ENCODE measurements around the gene CST9. TPM values are rescaled to one million over a fixed set of nuclear protein-coding genes. Genes with fewer than 3 reads are reported as not detected.

Gene CST9
- total and polyA plus RNA-seq, 10 donors, result not detected

DNA sequence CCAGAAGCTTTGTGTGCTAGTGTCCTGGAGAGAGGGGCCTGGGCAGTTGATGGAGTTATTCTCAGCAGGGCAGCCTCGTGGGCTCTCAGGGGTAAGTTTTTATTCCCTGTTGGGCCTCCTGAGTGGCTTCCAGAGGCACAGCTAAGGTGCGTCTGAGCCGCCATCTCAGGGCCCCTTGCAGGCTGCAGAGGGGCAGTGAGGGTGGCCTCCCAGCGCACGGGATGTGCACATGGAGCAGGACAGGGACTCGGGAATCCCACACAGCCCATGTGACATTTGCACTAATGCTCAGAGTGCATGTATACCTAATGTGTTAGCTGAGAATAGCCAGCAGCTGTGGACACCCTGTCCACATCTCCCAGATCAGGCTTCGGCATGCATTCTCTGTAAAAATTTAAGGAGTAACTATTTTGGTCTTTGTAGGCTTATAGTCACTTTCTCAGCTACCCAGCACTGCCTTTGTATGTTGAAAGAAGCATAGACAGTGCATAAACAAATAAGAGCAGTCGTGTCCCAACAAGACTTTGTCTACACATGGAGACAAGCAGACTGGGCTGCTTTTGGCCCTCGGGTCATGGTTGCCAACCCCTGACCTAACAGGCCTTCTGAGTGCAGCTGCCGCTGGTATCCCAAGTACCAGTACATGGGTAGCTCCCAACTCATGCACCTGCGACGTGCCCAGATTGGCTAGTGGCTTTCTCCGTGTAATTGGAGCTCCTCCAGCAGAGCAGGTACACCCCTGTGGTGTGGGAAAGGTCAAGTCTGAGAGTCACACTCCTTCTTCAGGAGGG lies 18.8 kb downstream of the CST9 start:
- intact Hi-C loops (cut with DNase I; ENCODE audit: low total_unique reads), result no loop called here

DNA sequence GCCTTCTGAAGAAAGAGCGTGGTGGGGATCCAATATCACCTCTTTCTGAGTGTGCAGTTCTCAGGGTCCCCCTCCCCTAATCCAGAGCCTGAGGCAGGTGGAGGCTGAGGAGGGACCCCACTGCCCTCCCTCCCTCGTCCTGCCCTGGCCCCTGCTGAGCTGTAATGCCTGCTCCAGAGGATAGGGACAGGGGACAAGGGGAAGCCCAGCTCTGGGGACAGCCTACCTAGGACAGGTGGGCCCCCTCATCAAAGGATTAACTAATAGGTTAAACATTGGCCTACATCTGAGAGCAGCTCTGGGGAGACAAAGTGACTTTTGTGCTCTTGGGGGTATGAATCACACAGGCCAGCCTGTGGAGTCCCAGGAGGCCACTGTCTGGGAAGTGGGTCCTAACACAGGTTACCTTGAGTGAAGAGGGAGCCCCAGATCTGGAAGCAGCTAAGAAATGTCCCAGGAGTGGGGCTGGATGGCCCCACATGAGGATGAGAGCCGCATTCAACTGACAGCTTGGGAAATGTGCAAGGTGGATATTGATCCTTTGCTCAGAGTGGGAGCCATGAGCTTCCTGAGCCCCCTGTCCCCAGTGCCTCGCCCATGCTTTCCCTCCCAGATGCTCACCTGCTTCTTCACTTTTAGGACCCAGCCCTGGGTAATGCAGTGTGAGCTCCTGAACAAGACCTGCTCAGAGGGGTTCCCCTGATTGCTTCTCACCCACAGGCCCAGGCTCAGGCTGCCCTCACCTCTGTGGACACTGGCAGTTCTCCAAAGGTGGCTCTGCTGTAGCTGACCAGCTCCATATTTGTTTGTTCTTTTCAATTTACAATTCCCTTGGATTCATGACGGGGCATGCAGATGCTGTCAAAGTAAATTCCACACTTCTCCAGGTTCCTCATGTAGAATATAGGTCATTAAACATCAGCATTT lies 19.6 kb downstream of the CST9 start:
- Histone ChIP-seq H3K9me3 (no peaks in the 10 kb centered on the region), H3K4me3 (no peak overlapping the region), H3K27ac (no peak overlapping the region), H3K4me1 (no peaks in the 10 kb centered on the region), H3K36me3 (no peaks in the 10 kb centered on the region), H3K27me3 (replicated peaks in 1 of 7) (peaks cover 0 to 49% (median 0%) of the 10 kb centered on the region in 7 donors)
- intact Hi-C loops (cut with DNase I; ENCODE audit: low total_unique reads), result no loop called here
- WGBS, 5 donors, result 58 to 80% (median 78%) methylated on average over 4 to 5 of the region's 5 CpGs
- TF ChIP-seq POLR2AphosphoS5 (IDR thresholded peaks at IDR 0.05) (no peak), POLR2A (IDR thresholded peaks at IDR 0.05) (no peak)
- TF ChIP-seq, protein P1, sequence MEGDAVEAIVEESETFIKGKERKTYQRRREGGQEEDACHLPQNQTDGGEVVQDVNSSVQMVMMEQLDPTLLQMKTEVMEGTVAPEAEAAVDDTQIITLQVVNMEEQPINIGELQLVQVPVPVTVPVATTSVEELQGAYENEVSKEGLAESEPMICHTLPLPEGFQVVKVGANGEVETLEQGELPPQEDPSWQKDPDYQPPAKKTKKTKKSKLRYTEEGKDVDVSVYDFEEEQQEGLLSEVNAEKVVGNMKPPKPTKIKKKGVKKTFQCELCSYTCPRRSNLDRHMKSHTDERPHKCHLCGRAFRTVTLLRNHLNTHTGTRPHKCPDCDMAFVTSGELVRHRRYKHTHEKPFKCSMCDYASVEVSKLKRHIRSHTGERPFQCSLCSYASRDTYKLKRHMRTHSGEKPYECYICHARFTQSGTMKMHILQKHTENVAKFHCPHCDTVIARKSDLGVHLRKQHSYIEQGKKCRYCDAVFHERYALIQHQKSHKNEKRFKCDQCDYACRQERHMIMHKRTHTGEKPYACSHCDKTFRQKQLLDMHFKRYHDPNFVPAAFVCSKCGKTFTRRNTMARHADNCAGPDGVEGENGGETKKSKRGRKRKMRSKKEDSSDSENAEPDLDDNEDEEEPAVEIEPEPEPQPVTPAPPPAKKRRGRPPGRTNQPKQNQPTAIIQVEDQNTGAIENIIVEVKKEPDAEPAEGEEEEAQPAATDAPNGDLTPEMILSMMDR (IDR thresholded peaks at IDR 0.05 in 8 of 11, conservative IDR thresholded peaks at IDR 0.05 in 3 of 11), result no peak
- DNase-seq, result no peak

More for the DNA sequence above, 18.8 kb downstream of the CST9 start:
- Histone ChIP-seq H3K9me3 (no peaks in the 10 kb centered on the region), H3K27ac (no peak overlapping the region), H3K4me1 (no peaks in the 10 kb centered on the region), H3K4me3 (no peak overlapping the region), H3K36me3 (no peaks in the 10 kb centered on the region), H3K27me3 (replicated peaks in 1 of 7) (peaks cover 0 to 41% (median 0%) of the 10 kb centered on the region in 7 donors)
- TF ChIP-seq, protein P1 (IDR thresholded peaks at IDR 0.05 in 8 of 11, conservative IDR thresholded peaks at IDR 0.05 in 3 of 11), result no peak
- TF ChIP-seq POLR2A (IDR thresholded peaks at IDR 0.05), result no peak
- TF ChIP-seq POLR2AphosphoS5 (IDR thresholded peaks at IDR 0.05), result no peak
- DNase-seq, result no peak
- WGBS, 5 donors, result 69 to 87% (median 80%) methylated on average over 13 of the region's 13 CpGs

DNA sequence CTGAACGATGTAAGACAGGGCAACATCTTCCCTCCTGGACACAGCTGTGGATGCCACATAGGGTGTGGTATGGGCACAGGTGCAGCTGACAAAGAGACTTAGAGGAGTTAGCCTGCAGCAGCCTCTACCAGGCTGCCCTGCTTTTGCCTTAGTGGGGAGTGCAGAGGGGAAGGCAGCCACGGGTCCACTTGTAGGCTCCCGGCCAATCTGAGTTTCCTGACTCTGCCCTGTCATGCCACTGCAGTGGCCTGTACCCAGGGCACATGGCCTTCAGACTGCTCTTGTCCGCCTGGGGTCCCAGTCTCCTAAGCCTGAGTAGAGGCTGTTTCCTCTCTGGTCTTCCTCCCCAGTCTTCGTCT lies 20.3 kb downstream of the CST9 start:
- Histone ChIP-seq H3K36me3 (no peaks in the 10 kb centered on the region), H3K27me3 (replicated peaks in 1 of 7) (peaks cover 0 to 50% (median 0%) of the 10 kb centered on the region in 7 donors), H3K27ac (no peak overlapping the region), H3K9me3 (no peaks in the 10 kb centered on the region), H3K4me3 (no peak overlapping the region), H3K4me1 (no peaks in the 10 kb centered on the region)
- WGBS, 5 donors, result 65 to 84% (median 70%) methylated on average over 4 to 5 of the region's 5 CpGs
- no peak for TF ChIP-seq POLR2AphosphoS5 (IDR thresholded peaks at IDR 0.05)
- TF ChIP-seq, protein P1 (IDR thresholded peaks at IDR 0.05 in 8 of 11, conservative IDR thresholded peaks at IDR 0.05 in 3 of 11), result no peak
- no peak for TF ChIP-seq POLR2A (IDR thresholded peaks at IDR 0.05)
- no peak for DNase-seq
- intact Hi-C loops (cut with DNase I; ENCODE audit: low total_unique reads), result no loop called here
